NCI-H446 treated with DMSO at 0.1 percent for 48 hours (cell line): ENCODE data around the gene CHADL.

ENCODE experiments used
- DNase-seq: peaks from one replicate; lab custom pipeline; 2025; lab: John Stamatoyannopoulos, UW

The CHADL gene

GRCh38 chr22:41230401-41230785 is 10.3 kb downstream of the CHADL start:
- no peak for DNase-seq

DNA sequence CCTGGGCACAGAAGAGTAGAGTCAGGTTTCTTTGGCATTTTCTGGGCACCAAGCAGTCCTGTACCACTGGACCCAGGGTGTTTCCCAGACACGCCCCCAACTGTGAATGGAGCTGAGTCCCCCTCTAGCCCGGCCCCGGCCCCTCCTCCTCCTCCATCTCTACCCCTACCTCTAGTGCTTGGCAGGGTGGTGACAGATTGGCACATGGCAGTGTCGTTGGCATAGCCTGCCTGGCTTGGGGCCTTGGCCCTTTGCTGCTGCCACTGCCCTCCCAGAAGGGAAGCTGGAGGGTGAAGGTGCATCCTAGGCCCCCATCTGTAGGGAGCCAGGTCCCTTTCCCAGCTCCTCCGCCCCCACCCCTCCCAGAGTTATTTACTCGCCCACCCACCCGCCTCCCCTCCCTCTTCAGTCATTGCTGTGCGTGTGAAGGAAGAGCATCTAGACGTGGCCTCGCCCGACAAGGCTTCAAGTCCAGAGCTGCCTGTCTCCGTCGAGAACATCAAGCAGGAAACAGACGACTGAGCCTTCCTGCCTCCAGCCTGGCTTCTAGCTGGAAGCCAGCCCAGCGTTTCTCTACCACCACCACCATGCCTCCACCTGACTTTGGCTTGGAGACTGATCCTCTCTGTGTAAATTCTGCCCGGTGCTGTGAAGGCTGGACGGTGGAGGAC is 10.9 kb downstream of the CHADL start:
- no peak for DNase-seq

GRCh38 chr22:41229215-41229614 is 11.5 kb downstream of the CHADL start:
- no peak for DNase-seq

DNA sequence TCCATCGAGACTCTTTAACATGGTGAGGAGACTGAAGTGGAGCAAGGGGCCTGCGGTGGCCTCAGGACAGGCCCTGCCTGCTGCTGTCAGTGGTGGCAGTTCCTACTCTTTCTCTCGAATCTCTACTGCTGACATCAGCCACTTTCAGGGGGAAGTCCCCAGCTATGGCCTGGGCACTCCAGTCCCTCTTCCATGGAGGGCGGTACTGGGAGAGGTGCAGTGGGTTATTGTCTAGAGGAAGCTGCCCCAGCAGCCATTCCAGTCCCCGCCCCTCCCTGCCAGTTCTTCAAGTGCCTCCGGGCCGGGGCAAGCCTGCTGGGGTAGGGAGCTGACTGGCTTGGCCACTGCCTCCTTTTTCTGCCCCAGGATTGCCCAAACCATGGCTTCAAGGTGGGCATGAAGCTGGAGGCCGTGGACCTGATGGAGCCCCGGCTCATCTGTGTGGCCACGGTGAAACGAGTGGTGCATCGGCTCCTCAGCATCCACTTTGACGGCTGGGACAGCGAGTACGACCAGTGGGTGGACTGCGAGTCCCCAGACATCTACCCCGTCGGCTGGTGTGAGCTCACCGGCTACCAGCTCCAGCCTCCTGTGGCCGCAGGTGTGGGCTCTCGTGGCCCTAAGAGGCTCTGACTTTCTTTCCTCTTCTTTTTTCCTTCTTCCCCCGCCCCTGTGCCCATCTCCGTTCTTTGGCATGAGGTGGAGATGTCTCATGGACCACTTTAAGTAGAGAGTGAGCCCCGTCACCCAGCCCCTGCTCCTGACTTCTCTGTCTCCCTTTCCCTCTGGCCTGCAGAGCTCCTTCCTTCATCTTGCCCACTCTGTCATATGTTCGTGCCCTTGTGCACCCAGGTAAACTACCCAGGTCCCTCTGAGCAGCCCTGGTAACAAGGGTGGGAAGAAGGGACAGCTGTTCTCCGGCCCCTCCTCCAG is 13.7 kb downstream of the CHADL start:
- no peak for DNase-seq

GRCh38 chr22:41223535-41223934 is 17.2 kb downstream of the CHADL start:
- no peak for DNase-seq

GRCh38 chr22:41222846-41223507 is 17.8 kb downstream of the CHADL start:
- DNase-seq = no peak

DNA sequence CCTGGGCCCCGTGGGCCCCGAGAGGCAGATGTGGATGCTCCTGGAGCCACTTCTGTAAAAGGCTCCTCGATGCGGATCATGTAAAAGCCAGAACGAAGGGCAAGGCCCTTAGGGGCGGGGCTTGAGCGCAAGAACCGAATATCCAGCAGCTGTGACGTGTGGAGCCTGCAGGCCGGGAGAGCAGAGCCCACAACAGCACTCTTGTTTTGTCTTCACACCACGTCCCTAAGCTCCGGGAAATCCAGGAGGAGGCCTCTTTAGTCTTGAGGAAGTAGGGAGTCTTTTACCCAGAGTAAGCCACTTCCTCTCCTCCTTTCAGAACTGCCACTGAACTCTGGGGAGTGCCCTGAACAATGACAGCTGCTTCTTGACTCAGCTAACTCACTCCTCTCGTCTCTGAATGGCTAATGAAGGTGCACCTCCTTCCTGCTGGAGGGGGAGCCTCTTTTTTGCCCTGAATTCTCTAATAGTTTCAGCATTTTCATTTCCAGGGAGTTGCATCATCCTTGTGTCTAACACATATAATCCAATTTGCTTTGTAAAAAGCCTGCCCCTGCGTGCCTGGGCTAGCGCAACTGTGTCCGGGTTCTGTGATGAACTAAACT is 23.1 kb downstream of the CHADL start:
- DNase-seq = no peak

GRCh38 chr22:41216984-41217383 is 23.7 kb downstream of the CHADL start:
- DNase-seq = no peak

GRCh38 chr22:41215926-41216325 is 24.8 kb downstream of the CHADL start:
- DNase-seq = no peak

- DNase-seq = no peak
Observed at GRCh38 chr22:41215409-41215808, 25.3 kb downstream of the CHADL start.

DNA sequence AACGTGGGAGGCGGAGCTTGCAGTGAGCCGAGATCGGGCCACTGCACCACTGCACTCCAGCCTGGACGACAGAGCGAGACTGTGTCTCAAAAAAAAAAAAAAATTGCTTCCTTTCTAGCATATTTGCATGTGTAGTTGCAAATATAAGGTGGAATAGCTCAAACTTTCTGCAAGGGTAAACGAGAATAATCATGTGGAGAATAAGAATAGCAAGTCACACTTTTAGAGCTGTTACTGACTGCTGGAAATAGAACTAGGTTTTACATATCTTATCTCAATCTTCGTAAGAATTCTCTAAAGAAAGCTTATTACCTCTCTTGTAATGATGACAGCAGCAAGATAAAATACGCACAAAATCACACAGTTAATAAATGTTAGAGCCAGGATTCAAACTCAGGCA is 34.0 kb downstream of the CHADL start:
- no peak for DNase-seq

DNA sequence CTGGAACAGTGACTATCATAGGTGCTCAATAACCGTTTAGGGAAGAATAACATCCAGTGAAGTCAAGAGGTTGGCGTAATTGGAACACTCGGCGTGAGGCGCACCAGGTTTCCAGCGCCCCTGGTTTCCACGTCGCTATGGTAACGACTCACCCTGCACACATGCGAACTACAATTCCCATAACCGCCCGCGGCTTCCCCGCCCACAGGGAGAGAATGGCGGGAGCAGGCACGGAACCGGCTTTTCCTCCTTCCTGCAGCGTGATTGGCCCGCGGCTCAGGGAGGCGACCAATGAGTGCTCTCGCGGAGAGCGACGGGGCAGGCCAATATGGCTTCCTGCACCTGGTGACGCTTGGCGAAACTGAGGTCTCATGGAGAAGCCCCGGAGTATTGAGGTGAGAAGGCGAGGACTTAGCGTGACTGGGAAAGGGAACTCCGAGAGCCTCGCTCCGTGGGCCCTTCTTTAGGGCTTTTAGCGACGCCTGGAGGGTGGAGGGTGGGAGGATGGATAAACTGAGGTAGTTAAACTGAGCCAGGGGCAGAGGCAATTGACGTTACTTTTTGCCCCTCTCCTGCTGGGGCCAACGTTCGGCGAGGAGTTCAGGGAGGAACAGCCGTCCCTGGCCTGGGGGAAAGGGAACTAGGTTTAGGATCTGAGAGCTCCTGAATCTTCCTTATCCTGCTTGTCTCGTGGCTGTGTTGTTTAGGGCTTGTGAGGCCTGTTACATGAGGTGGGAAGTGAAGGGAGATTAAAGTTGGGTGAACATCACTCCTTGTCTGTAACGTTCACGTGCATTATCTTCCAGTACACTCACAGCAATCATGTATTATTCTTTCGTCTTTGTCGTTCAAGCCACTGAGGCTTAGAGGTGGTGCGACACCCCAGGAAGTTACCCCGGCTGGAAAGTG is 35.5 kb downstream of the CHADL start, which contains the start of gene L3MBTL2:
L3MBTL2 (plus strand) TSS at position 321 of the 909 bp plus-strand sequence; CDS start at position 372, 51 bp downstream.
- peak; percentile 91 for DNase-seq

GRCh38 chr22:41204066-41204465 is 36.7 kb downstream of the CHADL start:
- DNase-seq = no peak

DNA sequence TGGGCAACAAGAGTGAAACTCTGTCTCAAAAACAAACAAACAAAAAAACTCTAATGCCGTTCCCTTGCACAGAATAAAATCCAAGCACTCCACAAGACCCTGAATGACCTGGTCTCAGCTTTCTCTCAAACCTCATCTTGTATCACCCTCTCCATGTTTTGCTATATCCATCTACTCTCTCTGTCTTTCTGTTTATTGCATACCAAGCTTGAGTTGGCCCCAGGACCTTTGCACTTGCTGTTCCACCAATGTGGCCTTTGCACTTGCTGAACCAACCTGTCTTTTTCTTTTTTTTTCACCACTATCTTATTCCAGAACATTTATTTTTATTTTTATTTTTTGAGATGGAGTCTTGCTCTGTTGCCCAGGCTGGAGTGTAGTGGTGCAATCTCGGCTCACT is 37.6 kb downstream of the CHADL start:
- no peak for DNase-seq

- DNase-seq = no peak
Observed at GRCh38 chr22:41201141-41201540, 39.6 kb downstream of the CHADL start.

GRCh38 chr22:41198027-41198580 is 42.6 kb downstream of the CHADL start:
- peak; percentile 12 for DNase-seq

- peak; percentile 40 for DNase-seq
Observed at GRCh38 chr22:41197038-41197972, 43.4 kb downstream of the CHADL start.

- no peak for DNase-seq
Observed at GRCh38 chr22:41193829-41194228, 46.9 kb downstream of the CHADL start.

GRCh38 chr22:41191467-41191866 is 49.3 kb downstream of the CHADL start:
- no peak for DNase-seq

- DNase-seq = no peak
Observed at GRCh38 chr22:41184679-41185078, 56.1 kb downstream of the CHADL start.
